Raji (cell line): Measurements from ENCODE around the gene PRKCE.

Experiments used
- POLR2A ChIP-seq: IDR thresholded peaks from 2 replicates; pipeline ENCODE4 v1.6.1; 2011; ENCODE audit warnings: low read depth, low read length, control low read depth; ENCODE audit not compliant: insufficient read depth

Gene PRKCE

GRCh38 chr2:45881970-45882581 is 230.6 kb downstream of the PRKCE start:
- no peak for TF ChIP-seq POLR2A

DNA sequence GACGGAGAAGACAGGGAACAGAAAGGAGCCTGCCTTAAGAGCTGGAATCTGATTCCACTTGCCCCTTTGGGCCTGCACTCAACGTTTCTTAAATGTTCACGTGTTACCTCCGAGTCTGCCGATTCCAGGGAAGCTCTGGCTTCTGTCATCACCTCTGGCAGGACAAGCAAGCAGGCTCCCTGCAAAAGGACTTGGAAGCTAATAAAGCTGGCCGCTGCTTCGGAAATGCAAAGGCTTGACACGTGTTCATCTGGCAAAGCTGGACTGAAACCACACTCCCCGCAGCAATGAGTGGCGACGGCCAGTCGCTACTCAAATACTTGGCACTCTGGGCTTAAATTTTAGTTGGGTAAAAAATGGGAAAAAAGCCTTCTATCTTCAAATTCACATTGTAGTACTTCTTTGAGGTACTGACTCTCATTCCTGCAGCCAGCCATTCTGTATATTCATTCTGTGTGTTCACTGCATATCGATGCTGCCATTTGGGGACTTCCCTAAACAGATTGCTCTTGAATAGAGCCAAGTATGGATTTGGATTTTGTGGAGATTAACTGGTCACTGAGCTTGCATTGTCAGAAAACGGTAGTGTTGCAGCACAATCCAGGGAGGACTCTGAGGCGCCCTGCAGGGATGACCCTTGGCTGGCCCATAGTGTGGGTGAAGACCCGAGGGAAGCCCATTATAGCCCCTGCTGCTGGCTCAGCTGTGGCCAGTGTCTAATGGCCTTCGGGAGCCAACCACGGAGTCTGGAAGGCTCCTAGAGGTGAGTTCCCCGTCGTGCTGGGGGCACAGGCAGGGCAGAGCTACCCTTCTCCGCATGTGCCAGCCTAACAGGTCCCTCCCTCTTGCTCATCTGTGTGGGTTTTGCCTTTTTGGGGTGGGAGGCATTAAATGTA is 231.5 kb downstream of the PRKCE start:
- TF ChIP-seq POLR2A, result no peak

- no peak for TF ChIP-seq POLR2A
These were observed 232.1 kb downstream of the PRKCE start for GRCh38 chr2:45883603-45884000.

DNA sequence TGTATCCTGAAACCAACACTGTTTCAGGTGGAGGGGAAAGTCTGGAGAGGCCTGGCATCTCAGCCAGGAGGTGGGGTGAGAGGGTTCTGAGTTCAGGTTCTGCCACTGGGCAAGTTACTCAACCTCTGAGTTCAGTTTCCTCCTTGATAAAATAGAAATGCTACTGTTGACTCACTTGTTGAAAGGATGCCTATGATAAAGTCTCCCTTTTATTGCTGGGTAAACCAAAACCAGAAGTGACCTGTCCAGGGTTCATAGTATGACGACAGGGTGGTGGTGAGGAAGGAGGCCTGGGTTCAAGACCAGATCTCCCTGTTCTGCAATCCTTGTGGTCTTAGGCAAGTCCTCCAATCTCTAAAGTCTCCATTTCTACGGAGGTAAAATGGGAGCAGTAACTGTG is 232.7 kb downstream of the PRKCE start:
- no peak for TF ChIP-seq POLR2A

DNA sequence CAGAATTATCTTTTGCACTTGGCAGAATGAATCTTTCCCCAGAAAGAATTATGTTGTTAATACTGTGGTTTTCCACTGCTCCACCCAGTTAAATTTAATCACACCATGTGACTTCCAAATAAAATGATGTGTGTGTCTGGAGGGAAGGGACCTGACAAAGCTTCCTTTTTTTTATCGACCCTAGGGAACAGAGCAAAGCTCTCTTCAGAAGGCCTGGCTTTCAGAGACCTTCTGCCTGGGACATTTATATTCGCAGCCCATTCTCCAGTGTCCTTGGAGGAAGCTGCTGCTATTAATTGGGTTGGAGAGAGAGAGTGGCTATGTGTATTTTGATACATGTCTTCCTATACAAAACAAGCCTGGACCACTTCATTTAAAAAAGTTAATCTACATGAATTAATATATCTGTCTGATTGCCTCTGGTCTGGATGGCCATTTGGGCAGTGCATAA is 233.7 kb downstream of the PRKCE start:
- TF ChIP-seq POLR2A, result no peak

DNA sequence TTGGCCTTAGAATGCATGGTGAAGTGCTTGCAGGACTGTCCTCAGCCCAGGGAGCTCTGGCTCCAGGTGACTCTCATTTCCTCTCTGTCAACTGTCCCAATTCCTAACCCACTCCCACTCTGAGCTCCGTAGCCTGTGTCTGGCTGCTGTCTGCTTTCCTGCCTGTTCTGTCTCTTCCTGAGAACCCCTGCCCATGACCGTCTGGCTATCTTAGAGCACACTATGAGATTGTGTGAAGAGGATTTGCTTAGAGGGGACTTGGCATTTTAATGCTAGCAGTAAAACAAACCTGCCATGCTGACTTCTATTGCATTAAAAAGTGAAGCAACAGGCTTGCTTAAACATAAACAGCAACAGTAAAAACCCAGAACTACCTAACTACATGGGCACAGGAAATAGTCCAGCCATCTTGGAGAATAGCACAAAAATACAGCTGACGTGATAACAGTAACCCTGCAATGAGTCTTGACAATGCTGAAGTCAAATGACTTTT is 234.7 kb downstream of the PRKCE start:
- no peak for TF ChIP-seq POLR2A

DNA sequence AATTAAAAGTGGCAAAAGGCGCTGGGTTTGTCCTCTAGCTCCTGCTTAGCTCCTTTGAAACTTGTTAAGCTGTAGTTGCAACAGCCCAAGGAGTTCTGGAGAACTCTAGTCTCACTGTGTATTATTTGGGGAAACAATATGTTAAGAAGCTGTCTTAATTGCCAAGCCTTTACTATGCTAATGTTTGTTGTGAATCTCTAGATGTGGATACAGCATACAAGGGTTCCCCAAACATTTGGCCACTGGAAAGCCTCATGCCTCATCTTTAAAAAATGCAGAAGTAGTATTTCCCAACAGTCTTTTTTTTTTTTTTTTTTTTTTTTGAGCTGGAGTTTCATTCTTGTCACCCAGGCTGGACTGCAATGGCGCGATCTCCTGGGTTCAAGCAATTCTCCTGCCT is 236.7 kb downstream of the PRKCE start:
- no peak for TF ChIP-seq POLR2A

DNA sequence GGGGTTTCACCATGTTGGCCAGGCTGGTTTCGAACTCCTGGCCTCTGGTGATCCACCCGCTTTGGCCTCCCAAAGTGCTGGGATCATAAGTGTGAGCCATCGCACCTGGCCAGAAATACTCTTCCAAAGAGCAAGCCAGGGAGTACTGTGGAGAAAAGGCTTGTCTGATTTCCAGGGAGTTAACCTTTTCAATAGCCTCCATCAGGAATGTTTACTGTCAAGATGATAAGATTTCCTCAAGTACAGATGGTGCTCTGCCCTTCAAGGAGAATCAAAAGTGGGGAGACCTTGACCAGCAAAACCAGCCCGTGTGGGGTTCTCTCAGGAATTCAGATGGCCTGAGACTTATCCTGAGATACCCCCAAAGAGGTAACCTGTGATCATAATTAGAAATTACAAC is 237.2 kb downstream of the PRKCE start:
- no peak for TF ChIP-seq POLR2A

DNA sequence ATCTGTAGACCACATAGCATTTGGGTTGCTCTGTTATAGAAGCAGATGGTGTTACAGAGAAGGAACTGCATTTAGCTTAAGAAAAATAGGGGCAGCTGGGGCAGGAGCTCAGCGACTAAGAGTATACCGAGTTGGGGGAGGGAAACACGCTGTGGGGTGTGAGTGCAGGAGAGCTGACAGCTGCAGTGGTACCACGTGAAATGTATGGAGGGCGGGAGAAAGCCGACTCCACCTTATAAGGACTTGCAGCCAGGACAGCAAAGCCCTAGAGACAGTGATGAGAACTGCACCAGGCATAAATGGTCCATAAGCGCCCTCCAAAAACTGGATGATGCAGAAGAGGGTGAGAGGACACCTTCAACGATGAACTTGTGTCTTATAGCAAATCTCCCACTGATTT is 237.6 kb downstream of the PRKCE start:
- no peak for TF ChIP-seq POLR2A

GRCh38 chr2:45889620-45890370 is 238.3 kb downstream of the PRKCE start:
- TF ChIP-seq POLR2A, result no peak

- TF ChIP-seq POLR2A, result no peak
These were observed 239.3 kb downstream of the PRKCE start for GRCh38 chr2:45890819-45891218.

DNA sequence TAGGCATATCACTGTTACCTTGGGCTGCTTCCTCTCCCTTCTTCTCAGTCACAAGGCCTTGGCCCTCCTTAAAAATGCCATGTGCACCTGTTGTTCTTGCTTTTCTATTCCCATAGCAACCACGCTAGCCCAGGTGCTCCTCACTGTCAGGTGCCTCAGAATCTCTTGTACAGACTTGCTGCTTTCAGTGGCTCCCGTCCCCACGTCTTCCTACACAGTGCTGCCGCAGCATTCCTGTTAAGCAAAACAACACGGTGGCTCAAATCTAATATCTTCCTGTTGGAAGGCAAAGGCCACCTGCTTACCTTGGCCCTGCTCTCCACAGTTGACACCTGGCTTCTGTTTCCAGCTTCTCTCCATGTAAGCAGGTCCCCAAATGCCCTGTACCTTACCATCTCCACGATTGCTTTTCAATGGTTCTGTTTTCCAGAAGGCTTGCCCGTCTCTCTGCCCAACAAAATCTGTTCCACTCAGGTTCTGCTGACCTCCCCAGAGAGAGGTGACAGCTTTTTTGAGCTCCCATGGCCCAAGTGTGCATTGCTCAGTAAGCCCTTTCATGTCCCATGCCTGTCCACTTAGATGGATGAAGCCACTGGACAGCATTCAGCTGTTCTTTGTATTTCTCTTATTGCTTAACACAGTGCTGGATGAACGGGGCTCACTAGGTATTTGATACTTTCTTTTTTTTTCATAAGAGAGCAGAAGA is 240.4 kb downstream of the PRKCE start:
- TF ChIP-seq POLR2A, result no peak

GRCh38 chr2:45892425-45892745 is 240.9 kb downstream of the PRKCE start:
- no peak for TF ChIP-seq POLR2A

- no peak for TF ChIP-seq POLR2A
These were observed 241.3 kb downstream of the PRKCE start for GRCh38 chr2:45892757-45893156.

GRCh38 chr2:45894211-45894610 is 242.7 kb downstream of the PRKCE start:
- TF ChIP-seq POLR2A, result no peak
